Cardiac muscle cell (in vitro differentiated cells and primary cell): ENCODE measurements around the gene PURB. TPM values are rescaled to one million over a fixed set of nuclear protein-coding genes. Genes with fewer than 3 reads are reported as not detected.

Source experiments
- DNase-seq, 2 donors: peaks; one replicate each; pipeline versions ENCODE4 v3.0.0 to v3.0.0-alpha.2; 2010 to 2017; ENCODE audit warnings: low read depth in 1 of 2, low spot score in 1 of 2
- H3K27ac ChIP-seq: fragments of 200-600 bp; sonication (generic); 2 replicates; pipeline ENCODE4 v1.5.1; 2016
- H3K27me3 ChIP-seq: fragments of 200-600 bp; sonication (generic); 2 replicates; pipeline ENCODE4 v1.6.0; 2016; ENCODE audit warnings: control low read depth
- H3K36me3 ChIP-seq: fragments of 200-600 bp; sonication (generic); 2 replicates; pipeline ENCODE4 v1.5.1; 2016; ENCODE audit warnings: control low read depth
- H3K4me1 ChIP-seq: fragments of 200-600 bp; sonication (generic); 2 replicates; pipeline ENCODE4 v1.8.1; 2017; ENCODE audit warnings: low read depth, mild to moderate bottlenecking, mixed run types
- H3K4me3 ChIP-seq: fragments of 200-600 bp; sonication (generic); 2 replicates; pipeline ENCODE4 v1.5.1; 2016; ENCODE audit warnings: mild to moderate bottlenecking
- H3K9me3 ChIP-seq: fragments of 200-600 bp; sonication (generic); 2 replicates; pipeline ENCODE4 v1.5.1; 2017; ENCODE audit warnings: low read depth, mild to moderate bottlenecking, control low read depth
- polyA plus RNA-seq: library from polyadenylated mRNA; unstranded; fragments of >200 nt; fragmentation: Nextera tagmentation; extraction: Ambion mirVana; gene quantifications from 2 replicates; pipeline ENCODE4 v1.2.1, GENCODE V29; 2016
- total RNA-seq: library from RNA; depleted of rRNA; stranded (reverse); fragments of >200 nt; gene quantifications from 2 replicates; pipeline ENCODE4 v1.2.3, GENCODE V29; 2016
- TF ChIP-seq, protein P1 (sequence below): IDR thresholded peaks from 2 replicates; pipeline ENCODE4 v1.5.1; 2012; ENCODE audit warnings: low read depth, mild to moderate bottlenecking, low read length

Gene PURB
- total and polyA plus RNA-seq, 2 experiments from 2014 or later: 3.3 to 27.9 TPM

DNA sequence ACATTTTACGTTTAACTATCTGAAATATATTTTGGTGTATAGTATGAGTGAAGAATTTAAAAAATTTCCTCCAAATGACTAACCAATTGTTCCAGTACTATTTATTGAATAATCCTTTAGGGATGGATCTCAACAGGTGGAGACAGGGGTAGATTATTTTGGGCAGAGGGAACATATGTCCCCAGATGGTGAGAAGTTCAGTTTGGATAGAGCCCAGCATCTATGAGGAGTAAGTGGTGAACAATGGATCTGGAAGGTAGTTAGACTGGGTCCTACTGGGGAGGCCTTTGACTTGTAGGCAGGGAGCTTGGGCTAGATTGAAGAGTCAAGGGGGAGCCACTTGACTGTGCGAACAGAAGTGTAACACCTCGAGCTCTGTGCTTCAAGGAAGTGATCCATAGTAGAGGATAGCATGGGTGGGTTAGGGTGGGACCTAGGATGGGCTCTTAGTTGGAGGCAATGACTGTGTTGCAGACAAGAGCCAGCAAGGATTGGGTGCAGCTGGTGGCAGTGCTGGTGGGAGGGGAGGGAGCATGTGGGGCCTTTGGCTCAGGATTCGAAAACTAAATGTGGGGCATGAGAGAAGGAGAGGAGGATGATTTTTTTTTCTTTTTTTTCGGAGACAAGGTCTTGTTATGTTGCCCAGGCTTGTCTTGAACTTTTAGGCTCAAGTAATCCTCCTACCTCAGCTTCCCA lies 3.9 kb upstream of the PURB start:
- Histone ChIP-seq H3K27ac (no peak overlapping the region), H3K4me1 (peaks cover 4% of the 10 kb centered on the region), H3K36me3 (no peaks in the 10 kb centered on the region), H3K4me3 (no peak overlapping the region), H3K27me3 (no peaks in the 10 kb centered on the region), H3K9me3 (no peaks in the 10 kb centered on the region)
- DNase-seq: no peak
- TF ChIP-seq, protein P1, sequence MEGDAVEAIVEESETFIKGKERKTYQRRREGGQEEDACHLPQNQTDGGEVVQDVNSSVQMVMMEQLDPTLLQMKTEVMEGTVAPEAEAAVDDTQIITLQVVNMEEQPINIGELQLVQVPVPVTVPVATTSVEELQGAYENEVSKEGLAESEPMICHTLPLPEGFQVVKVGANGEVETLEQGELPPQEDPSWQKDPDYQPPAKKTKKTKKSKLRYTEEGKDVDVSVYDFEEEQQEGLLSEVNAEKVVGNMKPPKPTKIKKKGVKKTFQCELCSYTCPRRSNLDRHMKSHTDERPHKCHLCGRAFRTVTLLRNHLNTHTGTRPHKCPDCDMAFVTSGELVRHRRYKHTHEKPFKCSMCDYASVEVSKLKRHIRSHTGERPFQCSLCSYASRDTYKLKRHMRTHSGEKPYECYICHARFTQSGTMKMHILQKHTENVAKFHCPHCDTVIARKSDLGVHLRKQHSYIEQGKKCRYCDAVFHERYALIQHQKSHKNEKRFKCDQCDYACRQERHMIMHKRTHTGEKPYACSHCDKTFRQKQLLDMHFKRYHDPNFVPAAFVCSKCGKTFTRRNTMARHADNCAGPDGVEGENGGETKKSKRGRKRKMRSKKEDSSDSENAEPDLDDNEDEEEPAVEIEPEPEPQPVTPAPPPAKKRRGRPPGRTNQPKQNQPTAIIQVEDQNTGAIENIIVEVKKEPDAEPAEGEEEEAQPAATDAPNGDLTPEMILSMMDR: no peak

DNA sequence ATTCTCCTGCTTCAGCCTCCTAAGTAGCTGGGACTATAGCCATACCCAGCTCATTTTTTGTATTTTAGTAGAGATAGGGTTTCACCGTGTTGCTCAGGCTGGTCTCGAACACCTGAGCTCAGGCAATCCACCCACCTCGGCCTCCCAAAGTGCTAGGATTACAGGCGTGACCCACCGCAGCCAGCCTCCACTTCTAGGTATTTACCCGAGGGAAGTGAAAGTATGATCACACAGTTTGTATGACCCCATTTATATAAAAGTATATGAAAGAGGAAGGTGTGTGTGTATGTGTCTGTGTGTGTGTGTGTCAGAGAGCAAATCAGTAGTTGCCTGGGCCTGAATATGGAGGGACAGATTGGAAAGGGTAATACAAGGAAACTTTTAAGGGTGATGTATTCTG lies 2.0 kb upstream of the PURB start:
- H3K4me1 ChIP-seq: peaks cover 22% of the 10 kb centered on the region

DNA sequence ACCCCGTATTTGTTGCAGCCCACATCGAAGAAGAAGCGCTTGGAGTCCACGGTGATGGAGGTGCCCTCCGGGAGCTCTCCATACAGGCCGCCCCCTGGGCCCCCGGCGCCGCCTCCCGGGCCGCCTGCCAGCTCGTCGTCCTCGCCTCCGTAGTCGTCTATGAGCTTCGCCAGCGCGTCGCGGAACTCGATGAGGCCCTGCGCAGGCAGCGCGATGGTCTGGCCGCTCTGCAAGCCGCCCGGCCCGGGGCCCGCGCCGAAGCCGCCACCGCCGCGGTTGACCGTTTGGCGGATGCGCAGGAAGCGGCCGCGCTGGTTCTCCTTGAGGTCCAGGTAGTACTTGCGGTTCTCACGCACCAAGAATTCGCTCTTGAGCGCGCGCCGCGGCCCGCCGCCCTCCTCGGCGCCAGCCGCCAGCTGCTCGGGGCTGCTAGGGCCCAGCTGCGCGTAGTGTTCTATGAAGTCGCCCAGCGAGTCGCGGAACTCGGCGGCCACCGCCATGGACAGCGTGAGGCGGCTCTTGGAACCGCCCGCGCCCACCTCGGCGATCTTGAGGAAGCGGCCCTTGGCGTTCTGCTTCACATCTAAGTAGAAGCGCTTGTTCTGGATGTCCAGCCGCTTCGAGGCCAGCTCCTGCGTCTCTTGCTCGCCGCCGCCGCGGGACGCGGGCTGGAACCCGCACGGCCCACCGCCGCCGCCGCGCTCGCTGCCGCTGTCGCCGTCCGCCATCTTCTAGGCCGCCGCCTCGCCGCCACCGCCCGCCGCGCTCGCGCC lies 523 bp downstream of the PURB start:
- DNase-seq: peak; percentile 75 to 86
- H3K9me3 ChIP-seq: no peaks in the 10 kb centered on the region
- peak overlapping the region; percentile 100 for H3K27ac ChIP-seq
- H3K4me3 ChIP-seq: peak overlapping the region; percentile 71
- no peaks in the 10 kb centered on the region for H3K27me3 ChIP-seq
- TF ChIP-seq, protein P1: no peak
- H3K36me3 ChIP-seq: peaks cover 3% of the 10 kb centered on the region
- H3K4me1 ChIP-seq: peaks cover 37% of the 10 kb centered on the region

More for the DNA sequence above, 2.0 kb upstream of the PURB start:
- no peak for DNase-seq
- no peaks in the 10 kb centered on the region for H3K9me3 ChIP-seq
- TF ChIP-seq, protein P1: no peak
- H3K27ac ChIP-seq: no peak overlapping the region
- no peak overlapping the region for H3K4me3 ChIP-seq
- no peaks in the 10 kb centered on the region for H3K27me3 ChIP-seq
- no peaks in the 10 kb centered on the region for H3K36me3 ChIP-seq

DNA sequence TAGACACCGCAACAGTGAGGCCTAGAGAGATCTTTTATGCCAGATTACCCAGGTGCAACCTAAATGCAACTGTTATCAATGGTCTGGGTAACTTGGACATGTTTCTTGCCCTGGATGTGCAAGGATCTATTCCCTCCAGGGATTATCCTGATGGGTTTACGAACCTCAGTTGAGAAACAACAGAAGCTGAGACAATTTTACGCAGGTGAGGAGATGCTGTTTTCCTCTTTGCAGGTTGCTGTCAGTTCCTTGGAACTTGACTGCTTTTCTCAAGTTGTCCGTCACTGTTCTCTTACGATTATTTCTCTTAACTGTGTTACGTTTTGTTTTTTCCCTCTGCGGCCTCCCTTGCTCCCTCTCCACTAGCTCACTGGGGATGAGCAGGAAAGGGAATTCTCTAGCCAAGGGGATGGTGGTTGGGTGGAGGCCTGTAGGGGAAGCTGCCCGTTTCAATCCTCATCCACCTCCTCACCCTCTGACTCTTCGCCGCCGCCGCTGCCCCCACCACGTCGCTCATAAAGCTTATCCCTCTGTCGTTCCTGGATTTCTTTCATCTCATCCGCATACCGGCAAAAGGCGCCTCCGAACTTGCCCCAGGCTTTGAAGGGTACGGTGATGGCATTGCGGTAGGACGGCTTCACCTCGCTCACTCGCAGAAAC lies 1.2 kb downstream of the PURB start:
- Histone ChIP-seq H3K4me3 (peak overlapping the region; percentile 71), H3K4me1 (peaks cover 37% of the 10 kb centered on the region), H3K9me3 (no peaks in the 10 kb centered on the region), H3K36me3 (peaks cover 3% of the 10 kb centered on the region), H3K27me3 (no peaks in the 10 kb centered on the region), H3K27ac (peak overlapping the region; percentile 100)
- DNase-seq: peak; percentile 8 to 17
- TF ChIP-seq, protein P1: no peak

DNA sequence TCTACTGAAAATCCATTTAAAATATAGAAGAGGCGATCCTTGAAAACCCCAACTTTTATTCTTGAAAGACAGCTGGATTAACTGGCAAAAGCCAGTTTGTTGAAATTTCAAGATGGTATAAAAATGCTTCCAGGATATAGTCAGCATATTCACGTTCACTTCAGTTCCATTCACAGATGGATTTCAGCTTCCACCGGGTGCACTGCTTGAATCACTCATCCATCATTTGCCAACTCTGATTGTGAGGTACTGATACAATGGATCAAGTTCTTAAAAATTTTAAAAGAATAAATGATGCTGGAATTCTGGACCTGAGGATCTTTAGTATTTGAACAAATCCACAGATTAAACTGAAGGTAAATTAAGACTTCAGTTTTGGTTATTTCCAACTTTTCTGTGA lies 2.4 kb downstream of the PURB start:
- peaks cover 37% of the 10 kb centered on the region for H3K4me1 ChIP-seq
- peak overlapping the region; percentile 71 for H3K4me3 ChIP-seq
- peak overlapping the region; percentile 100 for H3K27ac ChIP-seq
- no peaks in the 10 kb centered on the region for H3K27me3 ChIP-seq
- TF ChIP-seq, protein P1: no peak
- no peak for DNase-seq
- H3K36me3 ChIP-seq: peaks cover 3% of the 10 kb centered on the region
- H3K9me3 ChIP-seq: no peaks in the 10 kb centered on the region
